Gastroesophageal sphincter (tissue), 4 donors: ENCODE results near the gene GALNT2. TPM values are rescaled to one million over a fixed set of nuclear protein-coding genes. Genes with fewer than 3 reads are reported as not detected.

Source experiments
- ATAC-seq: fragments of 150-250 bp; one replicate; pipeline ENCODE4 v1.9.1; 2016; ENCODE audit warnings: mild to moderate bottlenecking, moderate library complexity
- H3K27ac ChIP-seq, 4 donors: fragments of 200-600 bp; sonication (generic) in 3 of 4; 1 replicate in 3 of 4; 2 replicates in 1 of 4; pipeline ENCODE4 v1.5.1; 2016 to 2019
- H3K27me3 ChIP-seq: fragments of 200-600 bp; sonication (generic); one replicate; pipeline ENCODE4 v1.5.1; 2019
- H3K36me3 ChIP-seq, 2 donors: fragments of 200-600 bp; sonication (generic); one replicate each; pipeline ENCODE4 v1.5.1; 2019; ENCODE audit warnings: control low read depth in 1 of 2
- H3K4me1 ChIP-seq, 3 donors: fragments of 200-600 bp; sonication (generic); 1 replicate in 2 of 3; 2 replicates in 1 of 3; pipeline ENCODE4 v1.5.1; 2016 to 2019; ENCODE audit warnings: control low read depth in 2 of 3
- H3K4me3 ChIP-seq, 2 donors: fragments of 200-600 bp; sonication (generic); one replicate each; pipeline ENCODE4 v1.5.1; 2019; ENCODE audit warnings: mild to moderate bottlenecking in 1 of 2, moderate library complexity in 1 of 2
- H3K9me3 ChIP-seq, 3 donors: fragments of 200-600 bp; sonication (generic); one replicate each; pipeline ENCODE4 v1.5.1; 2017 to 2019; ENCODE audit warnings: control low read depth in 2 of 3
- EP300 ChIP-seq: sonication (generic); formaldehyde crosslinking; IDR thresholded peaks from one replicate; pipeline ENCODE4 v1.6.1; 2017; ENCODE audit warnings: antibody characterized with exemption, mild to moderate bottlenecking
- POLR2A ChIP-seq, 2 donors: fragments of 450-650 bp; IDR thresholded peaks; one replicate each; pipeline ENCODE4 v1.6.1; 2017; ENCODE audit warnings: antibody characterized with exemption in 2 of 2, mild to moderate bottlenecking in 2 of 2, moderate library complexity in 1 of 2
- POLR2AphosphoS5 ChIP-seq: sonication (generic); formaldehyde crosslinking; IDR thresholded peaks from one replicate; pipeline ENCODE4 v1.6.1; 2017; ENCODE audit warnings: antibody characterized with exemption
- WGBS, 2 donors: methylation state at CpG; one replicate each; pipeline ENCODE4 v1.1.5; 2018; ENCODE audit warnings: low coverage in 1 of 2; 5-methylcytosine and 5-hydroxymethylcytosine counted together
- total RNA-seq, 4 donors: library from RNA; depleted of rRNA; stranded (reverse); fragments of >200 nt; gene quantifications; one replicate each; pipeline ENCODE4 v1.1.0, GENCODE V29; 2016
- TF ChIP-seq, protein P1 (sequence below), 4 experiments: fragments of 200-600 bp in 2 of 4; fragments of 450-650 bp in 2 of 4; sonication (generic) in 1 of 4; IDR thresholded peaks; one replicate each; pipeline ENCODE4 v1.5.1; 2017 to 2019; ENCODE audit warnings: antibody characterized with exemption in 4 of 4, mild to moderate bottlenecking in 2 of 4, moderate library complexity in 2 of 4

GALNT2 gene
- total RNA-seq, 4 donors from 2014 or later = 95.3 to 160 (median 134) TPM

DNA sequence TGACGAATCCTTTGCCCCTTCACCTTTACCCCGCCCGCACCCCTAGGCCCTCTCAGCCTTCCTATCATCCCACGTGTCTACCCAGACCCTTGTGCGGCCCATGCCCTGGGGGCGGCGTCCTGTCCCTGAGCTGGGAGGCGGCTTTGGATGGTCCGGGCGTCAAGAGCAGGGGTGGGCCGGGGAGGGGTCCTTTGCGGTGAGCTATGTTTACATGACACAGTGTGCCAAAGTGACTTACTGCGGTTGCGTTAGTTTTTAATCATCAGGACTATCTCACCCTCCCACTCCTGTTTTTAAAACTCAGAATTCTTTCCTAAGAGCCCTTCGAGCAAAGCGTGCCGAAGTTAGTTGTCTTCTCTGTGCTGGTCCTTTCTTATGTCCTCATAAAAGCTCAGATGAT, 214.5 kb downstream of the GALNT2 start:
- no peak overlapping the region for H3K4me3 ChIP-seq
- no peak overlapping the region for H3K27ac ChIP-seq
- WGBS, 2 donors = 76 to 93% methylated on average over 3 to 14 of the region's 17 CpGs
- H3K9me3 ChIP-seq = no peaks in the 10 kb centered on the region
- no peak for ATAC-seq
- peaks cover 0 to 76% of the 10 kb centered on the region in 2 donors for H3K36me3 ChIP-seq
- no peaks in the 10 kb centered on the region for H3K27me3 ChIP-seq
- peaks cover 0 to 15% (median 0%) of the 10 kb centered on the region in 3 donors for H3K4me1 ChIP-seq
- TF ChIP-seq EP300 = no peak
- TF ChIP-seq, protein P1, sequence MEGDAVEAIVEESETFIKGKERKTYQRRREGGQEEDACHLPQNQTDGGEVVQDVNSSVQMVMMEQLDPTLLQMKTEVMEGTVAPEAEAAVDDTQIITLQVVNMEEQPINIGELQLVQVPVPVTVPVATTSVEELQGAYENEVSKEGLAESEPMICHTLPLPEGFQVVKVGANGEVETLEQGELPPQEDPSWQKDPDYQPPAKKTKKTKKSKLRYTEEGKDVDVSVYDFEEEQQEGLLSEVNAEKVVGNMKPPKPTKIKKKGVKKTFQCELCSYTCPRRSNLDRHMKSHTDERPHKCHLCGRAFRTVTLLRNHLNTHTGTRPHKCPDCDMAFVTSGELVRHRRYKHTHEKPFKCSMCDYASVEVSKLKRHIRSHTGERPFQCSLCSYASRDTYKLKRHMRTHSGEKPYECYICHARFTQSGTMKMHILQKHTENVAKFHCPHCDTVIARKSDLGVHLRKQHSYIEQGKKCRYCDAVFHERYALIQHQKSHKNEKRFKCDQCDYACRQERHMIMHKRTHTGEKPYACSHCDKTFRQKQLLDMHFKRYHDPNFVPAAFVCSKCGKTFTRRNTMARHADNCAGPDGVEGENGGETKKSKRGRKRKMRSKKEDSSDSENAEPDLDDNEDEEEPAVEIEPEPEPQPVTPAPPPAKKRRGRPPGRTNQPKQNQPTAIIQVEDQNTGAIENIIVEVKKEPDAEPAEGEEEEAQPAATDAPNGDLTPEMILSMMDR (IDR thresholded peaks at IDR 0.05) = no peak
- no peak for TF ChIP-seq POLR2A (IDR thresholded peaks at IDR 0.05)
- no peak for TF ChIP-seq POLR2AphosphoS5

DNA sequence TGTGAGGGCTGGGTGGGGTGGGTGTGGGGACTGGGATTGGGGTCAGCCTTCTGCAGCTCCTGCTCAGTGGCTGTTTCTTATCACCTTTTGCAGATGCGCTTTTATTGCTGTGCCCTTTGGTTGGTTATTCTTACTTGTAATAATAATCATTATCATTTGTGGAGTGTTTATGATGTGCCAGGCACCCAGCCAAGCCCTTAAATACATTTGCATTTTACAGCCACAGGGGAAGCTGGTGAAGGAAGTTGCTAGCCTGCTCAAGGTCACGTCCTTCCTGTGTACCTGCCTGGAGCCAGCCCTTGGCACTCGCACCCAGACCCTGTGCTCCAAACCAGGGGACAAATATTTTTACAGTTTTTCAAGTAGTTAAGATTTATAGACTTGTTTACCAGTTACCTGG, 215.1 kb downstream of the GALNT2 start:
- 52 to 57% methylated on average over 3 of the region's 3 CpGs for WGBS, 2 donors
- ATAC-seq = no peak
- Histone ChIP-seq H3K27me3 (no peaks in the 10 kb centered on the region), H3K4me3 (no peak overlapping the region), H3K4me1 (peaks cover 0 to 15% (median 0%) of the 10 kb centered on the region in 3 donors), H3K36me3 (peaks cover 0 to 70% of the 10 kb centered on the region in 2 donors), H3K27ac (no peak overlapping the region), H3K9me3 (no peaks in the 10 kb centered on the region)
- TF ChIP-seq, protein P1 (IDR thresholded peaks at IDR 0.05) = no peak
- TF ChIP-seq EP300 = no peak
- no peak for TF ChIP-seq POLR2AphosphoS5
- no peak for TF ChIP-seq POLR2A (IDR thresholded peaks at IDR 0.05)

DNA sequence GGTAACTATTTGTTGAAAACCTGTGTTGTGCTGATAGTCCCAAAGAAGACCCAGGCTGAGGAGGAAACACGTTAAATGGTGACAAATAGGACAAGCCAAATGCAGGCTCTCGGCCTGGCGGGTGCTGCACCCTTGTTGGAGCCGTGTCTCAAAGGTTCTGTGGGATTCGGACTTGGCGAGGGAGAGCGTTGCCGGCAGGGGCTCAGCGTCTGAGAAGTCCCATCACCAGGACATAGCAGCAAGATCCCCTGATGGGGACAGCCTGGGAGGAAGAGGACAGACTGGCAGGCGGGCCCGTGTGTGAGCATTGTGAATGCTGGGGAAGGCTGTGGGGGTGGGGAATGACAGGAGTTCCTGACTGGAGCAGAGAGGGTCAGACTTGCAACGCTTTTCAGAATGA, 216.6 kb downstream of the GALNT2 start:
- TF ChIP-seq POLR2AphosphoS5 (no peak), POLR2A (IDR thresholded peaks at IDR 0.05) (no peak), EP300 (no peak)
- TF ChIP-seq, protein P1 (IDR thresholded peaks at IDR 0.05) = no peak
- H3K27me3 ChIP-seq = peaks cover 14% of the 10 kb centered on the region
- H3K27ac ChIP-seq = no peak overlapping the region
- H3K9me3 ChIP-seq = no peaks in the 10 kb centered on the region
- ATAC-seq = no peak
- 75 to 89% methylated on average over 5 to 9 of the region's 12 CpGs for WGBS, 2 donors
- H3K4me3 ChIP-seq = no peak overlapping the region
- peaks cover 0 to 15% (median 0%) of the 10 kb centered on the region in 3 donors for H3K4me1 ChIP-seq
- peaks cover 0 to 55% of the 10 kb centered on the region in 2 donors for H3K36me3 ChIP-seq

DNA sequence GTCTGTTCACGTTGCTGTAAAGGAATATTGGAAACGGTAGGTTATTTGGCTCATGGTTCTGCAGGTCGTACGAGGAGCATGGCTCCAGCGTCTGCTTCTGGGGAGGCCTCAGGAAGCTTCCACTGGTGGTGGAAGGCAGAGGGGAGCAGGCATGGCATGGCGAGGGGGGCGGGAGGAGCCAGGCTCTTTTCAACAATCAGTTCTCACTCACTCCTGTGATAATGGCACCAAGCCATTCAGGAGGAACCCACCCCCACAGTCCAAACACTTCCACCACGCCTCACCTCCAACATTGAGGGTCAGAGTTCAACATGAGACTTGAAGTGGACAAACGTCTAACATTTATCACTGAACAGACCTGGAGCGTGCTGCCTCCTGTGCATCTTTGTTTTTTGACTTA, 217.9 kb downstream of the GALNT2 start:
- H3K9me3 ChIP-seq = no peaks in the 10 kb centered on the region
- H3K4me1 ChIP-seq = peaks cover 0 to 15% (median 0%) of the 10 kb centered on the region in 3 donors
- WGBS, 2 donors = 70 to 84% methylated on average over 7 of the region's 10 CpGs
- ATAC-seq = no peak
- no peak overlapping the region for H3K4me3 ChIP-seq
- no peak overlapping the region for H3K27ac ChIP-seq
- H3K36me3 ChIP-seq = peaks cover 0 to 43% of the 10 kb centered on the region in 2 donors
- peaks cover 22% of the 10 kb centered on the region for H3K27me3 ChIP-seq
- TF ChIP-seq EP300 (no peak), POLR2AphosphoS5 (no peak)

DNA sequence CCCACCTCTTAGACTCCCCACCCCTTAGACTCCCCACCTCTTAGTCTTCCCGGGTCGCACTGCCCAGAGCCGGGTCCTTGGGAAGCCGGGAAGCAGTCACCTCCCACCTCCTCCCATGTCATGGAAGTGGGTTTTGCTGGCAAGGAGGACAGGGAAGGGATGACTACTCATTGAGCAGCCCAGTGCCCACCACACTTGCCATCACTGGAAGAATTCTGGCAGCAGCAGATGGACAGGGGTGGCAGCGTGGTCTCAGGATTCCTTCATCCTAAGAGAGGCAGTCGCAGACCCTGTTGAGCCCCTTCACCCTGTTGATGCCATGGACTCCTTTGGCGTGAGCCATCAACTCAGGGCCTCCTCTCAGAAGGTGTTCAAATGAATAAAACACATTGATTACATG, 218.3 kb downstream of the GALNT2 start:
- WGBS, 2 donors = 84% methylated on average over 4 of the region's 7 CpGs; no CpG with 5 or more reads in 1 of the 2 donors
- Histone ChIP-seq H3K36me3 (peaks cover 0 to 39% of the 10 kb centered on the region in 2 donors), H3K4me1 (peaks cover 0 to 15% (median 0%) of the 10 kb centered on the region in 3 donors), H3K4me3 (no peak overlapping the region), H3K9me3 (no peaks in the 10 kb centered on the region), H3K27ac (no peak overlapping the region), H3K27me3 (peaks cover 22% of the 10 kb centered on the region)
- no peak for ATAC-seq
- no peak for TF ChIP-seq POLR2A (IDR thresholded peaks at IDR 0.05)
- no peak for TF ChIP-seq EP300
- TF ChIP-seq POLR2AphosphoS5 = no peak
- TF ChIP-seq, protein P1 (IDR thresholded peaks at IDR 0.05) = no peak
